Activated CD4-positive, CD25-positive, alpha-beta regulatory T cell treated with anti-CD3 and anti-CD28 coated beads, Interleukin-2, amount 50 U/mL, for 72 hours (primary cell): ENCODE measurements around the gene AVPR1B.

ENCODE experiments used
- DNase-seq: peaks from one replicate; pipeline ENCODE4 v3.0.0; 2021

The AVPR1B gene

DNA sequence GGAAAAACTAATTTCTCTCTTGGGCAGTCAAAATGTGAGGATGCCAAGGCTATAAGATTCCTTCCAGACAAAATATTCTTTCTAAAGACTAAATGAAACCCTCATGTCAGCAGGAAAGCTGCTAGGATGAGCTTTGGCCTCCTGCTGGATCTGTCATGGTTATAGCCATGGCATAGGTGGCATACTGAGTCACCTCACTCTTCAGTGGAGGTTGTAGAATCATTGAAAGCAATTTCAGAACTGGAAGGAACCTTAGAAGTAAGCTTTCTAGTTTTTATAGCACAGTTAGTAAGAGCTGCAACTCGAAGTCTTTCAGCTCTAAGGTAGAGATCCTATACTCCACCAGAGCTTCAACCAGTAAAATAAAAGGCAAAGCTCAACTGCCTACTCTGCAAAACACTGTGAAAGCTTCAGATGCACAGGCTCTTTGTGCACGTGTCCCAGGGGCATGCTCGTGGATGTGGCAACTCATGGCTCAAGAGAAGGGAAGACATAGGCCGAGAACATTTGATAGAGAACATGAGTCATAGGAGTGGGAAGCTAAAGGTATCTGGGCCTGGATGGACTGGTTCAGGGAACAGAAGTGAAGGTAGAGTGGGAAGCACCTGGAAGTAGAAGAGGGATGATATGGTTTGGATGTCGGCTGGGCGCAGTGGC lies 5.8 kb downstream of the AVPR1B start:
- no peak for DNase-seq

DNA sequence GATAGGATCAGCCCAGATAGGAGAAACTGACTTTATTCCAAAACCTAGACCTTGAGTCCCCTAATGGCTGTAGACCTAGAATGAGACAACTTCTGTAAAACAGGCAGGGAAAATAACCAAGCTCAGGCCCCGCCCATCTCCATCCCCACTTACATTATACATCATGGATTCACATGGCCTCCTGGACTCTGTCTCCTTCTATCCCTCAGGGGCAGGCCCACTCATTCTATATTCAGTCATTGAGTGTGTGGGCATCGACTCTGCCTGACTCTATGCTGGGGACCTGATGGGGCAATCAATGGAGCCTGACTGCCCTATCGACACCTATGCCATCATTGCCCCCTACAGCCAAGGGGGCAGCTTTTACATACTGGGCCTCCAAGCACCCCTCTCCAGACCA lies 6.4 kb downstream of the AVPR1B start:
- no peak for DNase-seq

DNA sequence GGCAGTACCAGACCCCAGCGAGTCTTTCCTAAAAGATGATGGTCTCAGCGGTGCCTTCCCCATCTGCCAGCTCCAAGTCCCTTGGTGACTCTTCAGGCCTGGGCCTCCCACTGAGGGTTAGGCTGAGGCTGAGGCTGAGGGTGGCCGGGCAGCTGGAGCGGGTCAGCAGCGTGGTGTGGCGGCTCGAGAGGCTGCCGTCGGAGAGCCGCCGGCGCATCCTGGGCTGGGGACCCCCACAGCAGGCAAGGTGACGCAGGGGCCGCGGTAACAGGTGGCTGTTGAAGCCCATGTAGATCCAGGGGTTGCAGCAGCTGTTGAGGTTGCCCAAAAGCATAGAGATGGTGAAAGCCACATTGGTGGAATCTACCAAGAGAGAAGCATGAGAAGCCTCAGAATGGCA lies 7.0 kb downstream of the AVPR1B start:
- no peak for DNase-seq

DNA sequence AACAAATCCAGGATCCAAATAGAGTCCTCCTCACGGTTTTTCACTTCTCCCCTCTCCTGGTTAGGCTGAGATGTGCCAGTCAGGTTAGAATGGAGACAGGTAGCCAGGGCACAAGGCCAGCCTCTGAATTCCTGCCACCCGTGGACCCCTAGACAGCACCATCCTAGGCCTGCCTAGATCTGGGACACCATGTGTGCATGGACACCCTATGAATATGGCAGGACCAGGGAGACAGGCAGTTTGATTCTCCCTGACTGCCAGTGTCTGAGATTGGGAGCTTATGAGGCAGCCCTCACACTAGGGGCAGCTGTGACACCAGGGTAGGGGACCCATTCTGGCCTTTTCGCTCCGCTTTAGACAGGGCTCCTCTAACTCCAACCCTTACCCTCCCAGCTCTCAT lies 7.5 kb downstream of the AVPR1B start:
- no peak for DNase-seq

DNA sequence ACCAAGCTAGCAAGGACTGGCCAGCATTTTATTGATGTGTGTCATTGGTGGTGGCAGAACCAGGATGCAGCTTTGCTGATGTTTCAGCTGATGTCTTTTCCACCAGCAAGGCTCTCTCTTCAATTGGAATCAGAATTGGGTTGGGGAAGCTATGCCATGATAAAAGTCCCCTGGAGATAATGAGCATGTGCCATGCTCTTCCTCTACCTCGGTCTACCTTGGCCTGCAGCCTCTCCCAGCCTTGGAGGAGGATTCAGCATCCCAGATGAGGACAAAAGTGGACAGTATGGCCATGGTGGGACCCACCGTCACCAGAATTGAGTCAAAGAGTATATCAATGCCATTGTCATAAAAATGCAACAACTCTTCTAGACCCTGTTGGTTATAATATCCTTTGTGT lies 8.6 kb downstream of the AVPR1B start:
- no peak for DNase-seq

- no peak for DNase-seq
Measured at GRCh38 chr1:206107168-206107544, 10.0 kb downstream of the AVPR1B start.

DNA sequence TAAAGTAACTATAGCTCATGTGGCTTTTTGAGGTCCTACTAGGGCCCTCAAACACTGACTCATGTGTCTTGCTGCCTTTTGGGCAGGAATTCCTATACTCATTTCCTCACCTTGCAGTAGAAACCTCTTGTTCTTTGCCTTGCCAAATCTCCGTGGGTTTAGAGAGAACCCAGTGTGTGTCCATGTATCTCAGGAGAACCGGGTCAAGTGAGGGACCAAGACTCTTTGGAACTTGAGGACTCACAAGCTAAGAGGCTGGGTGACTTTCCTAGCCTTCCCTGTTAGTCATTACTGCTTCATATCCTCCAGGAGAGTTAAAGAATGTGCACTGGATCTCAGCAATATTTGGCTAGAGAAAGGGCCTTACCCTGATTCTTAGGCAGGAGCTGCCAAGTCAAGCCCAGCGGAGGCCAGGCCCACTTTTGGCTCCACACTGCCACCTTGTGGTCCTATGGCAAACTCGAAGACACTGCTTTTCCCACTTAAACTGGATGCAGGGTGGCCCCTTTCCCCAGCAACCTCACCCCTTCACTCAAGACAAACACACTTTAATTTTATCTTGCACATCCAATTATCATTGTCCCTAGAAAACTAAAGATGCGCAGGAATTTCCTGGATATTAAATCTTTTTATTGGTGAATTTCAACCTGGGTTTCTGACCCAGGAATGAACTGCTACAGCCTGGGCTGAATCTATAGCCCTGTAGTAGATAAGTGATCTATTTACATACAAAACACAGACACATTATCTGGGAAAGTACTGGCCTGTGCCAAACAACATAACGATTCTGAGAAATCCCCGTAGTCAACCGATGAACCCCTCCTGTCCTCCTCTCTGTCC lies 10.6 kb downstream of the AVPR1B start:
- DNase-seq = peak; percentile 79

- DNase-seq = no peak
Measured at GRCh38 chr1:206105464-206105995, 11.7 kb downstream of the AVPR1B start.

DNA sequence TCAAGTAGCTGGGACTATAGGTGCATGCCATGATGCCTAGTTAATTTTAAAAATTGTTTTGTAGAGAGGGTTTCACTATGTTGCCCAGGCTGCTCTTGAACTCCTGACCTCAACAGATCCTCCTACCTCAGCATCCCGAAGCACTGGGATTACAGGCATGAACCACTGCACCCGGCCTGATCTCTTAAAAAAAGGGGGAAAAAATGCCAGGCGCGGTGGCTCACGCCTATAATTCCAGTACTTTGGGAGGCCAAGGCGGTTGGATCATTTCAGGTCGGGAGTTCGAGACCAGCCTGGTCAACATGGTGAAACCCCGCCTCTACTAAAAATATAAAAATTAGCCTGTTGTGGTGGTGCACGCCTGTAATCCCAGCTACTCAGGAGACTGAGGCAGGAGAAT lies 13.2 kb downstream of the AVPR1B start:
- DNase-seq = no peak

- DNase-seq = no peak
Measured at GRCh38 chr1:206102292-206102936, 14.8 kb downstream of the AVPR1B start.

DNA sequence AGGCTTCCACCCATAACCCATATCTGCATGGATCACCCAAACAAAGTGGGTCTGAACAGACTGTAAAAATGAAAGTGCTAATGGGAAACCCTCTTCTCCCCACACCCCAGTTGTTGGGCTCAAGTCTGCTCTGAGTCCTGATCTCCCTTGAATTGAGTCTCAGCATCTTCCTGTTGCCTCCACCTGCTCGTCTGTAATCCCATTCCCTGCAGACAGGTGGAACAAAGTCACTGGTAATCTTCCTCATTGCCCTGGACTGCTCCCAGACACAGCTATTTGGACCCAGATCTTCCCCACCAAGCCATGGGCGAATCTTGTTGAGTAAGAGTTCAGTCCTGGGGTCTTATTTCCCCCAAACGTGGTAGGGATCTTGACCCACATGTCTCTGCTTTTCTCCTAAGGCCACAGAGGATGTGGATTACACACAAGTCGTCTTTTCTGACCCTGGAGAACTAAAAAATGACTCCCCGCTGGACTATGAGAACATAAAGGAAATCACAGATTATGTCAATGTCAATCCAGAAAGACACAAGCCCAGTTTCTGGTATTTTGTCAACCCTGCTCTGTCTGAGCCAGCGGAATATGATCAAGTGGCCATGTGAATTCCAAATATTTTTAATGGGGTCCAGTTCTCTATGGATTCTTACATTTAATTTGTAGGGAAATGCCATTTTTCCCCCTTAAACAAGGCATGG lies 15.7 kb downstream of the AVPR1B start:
- DNase-seq = no peak

DNA sequence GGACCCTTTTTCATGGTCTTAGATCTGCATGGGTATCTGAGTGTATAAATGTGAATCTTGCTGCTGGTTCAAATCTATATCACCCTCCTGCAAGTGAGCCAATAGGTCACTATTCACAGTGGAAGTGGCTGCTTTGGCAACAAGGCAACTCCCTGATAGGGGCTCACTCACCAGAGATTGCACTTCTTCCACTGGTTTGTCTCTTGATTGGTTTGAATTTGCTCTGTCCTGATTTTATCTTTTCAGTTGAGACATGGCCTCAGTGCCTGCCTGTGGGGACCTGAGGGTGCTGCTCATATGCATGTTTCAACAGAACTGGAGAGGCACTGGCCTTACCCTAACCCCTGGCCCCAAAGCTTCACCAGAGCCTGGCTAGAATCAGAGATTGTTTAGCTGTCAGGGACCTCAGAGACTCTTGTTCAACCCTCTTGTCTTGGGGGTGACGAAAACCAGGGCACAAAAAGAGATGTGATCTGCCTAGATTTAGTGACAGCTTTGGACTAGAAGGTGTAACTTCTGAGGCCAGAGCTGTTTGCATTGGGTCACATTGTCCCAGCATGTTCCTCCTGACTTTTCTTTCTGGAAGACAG lies 16.9 kb downstream of the AVPR1B start:
- no peak for DNase-seq

- DNase-seq = no peak
Measured at GRCh38 chr1:206098242-206098919, 18.8 kb downstream of the AVPR1B start.

DNA sequence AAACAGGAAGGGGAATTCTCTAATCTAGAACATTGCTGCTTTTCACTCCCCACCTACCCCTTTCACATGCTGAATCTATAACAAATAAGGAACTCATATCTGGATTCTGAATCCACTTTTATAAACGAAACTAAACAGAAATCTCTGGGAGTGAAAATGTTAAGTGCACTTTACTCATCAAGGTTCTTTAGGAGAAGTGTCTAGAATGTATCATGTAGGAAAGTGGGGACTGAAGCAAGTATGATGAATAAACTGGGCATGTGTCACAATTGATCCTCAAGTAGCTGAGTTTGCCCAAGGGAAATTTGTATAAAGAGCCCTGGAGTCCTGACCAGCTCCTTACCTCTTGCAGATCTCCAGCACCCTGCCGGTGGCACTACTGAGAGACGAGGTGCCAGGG lies 19.8 kb downstream of the AVPR1B start:
- DNase-seq = no peak

- DNase-seq = no peak
Measured at GRCh38 chr1:206094024-206094423, 23.2 kb downstream of the AVPR1B start.

GRCh38 chr1:206089341-206089740 lies 27.8 kb downstream of the AVPR1B start:
- no peak for DNase-seq

GRCh38 chr1:206087091-206087490 lies 30.1 kb downstream of the AVPR1B start:
- DNase-seq = no peak

DNA sequence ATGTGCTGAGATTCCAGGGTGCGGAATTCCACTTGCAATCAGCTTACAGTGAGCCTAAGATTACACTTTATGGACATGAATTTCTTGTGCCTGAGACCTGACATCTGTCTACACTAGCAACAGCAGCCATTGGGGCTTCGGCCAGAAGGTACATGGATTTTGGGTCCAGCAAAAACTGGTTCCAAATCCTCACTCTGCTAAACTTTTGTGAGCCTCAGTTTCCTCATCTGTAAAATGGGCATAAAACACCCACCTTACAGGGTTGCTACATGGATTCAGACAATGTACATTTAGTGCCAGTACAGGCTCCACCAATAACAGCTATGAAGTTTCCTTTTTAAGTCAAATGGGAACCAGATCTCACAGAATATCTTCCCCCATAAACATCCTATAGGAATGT lies 33.4 kb downstream of the AVPR1B start:
- no peak for DNase-seq

GRCh38 chr1:206082831-206083695 lies 34.1 kb downstream of the AVPR1B start:
- no peak for DNase-seq

- DNase-seq = no peak
Measured at GRCh38 chr1:206081856-206082255, 35.3 kb downstream of the AVPR1B start.
